CD4-positive, alpha-beta T cell (primary cell): Measurements from ENCODE around the gene TMEM200A. TPM values are rescaled to one million over a fixed set of nuclear protein-coding genes. Genes with fewer than 3 reads are reported as not detected.

Experiments
- ATAC-seq: fragments of 200-7000 bp; cut with Tn5 transposase; one replicate; pipeline ENCODE4 v1.10.0; 2022; ENCODE audit warnings: mild to moderate bottlenecking; ENCODE audit not compliant: poor library complexity
- CTCF ChIA-PET: fragments of 350-600 bp; sonication (Branson Sonifier 250); formaldehyde crosslinking; loops from one replicate; lab custom pipeline; 2021; ENCODE audit warnings: antibody characterized with exemption, inconsistent platforms; lab: Charles Lee
- POLR2A ChIA-PET: fragments of 350-600 bp; sonication (Branson Sonifier 250); formaldehyde crosslinking; loops from one replicate; lab custom pipeline; 2021; ENCODE audit warnings: antibody characterized with exemption, inconsistent platforms; lab: Charles Lee
- DNase-seq, 14 experiments: peaks; one replicate each; pipeline ENCODE4 v3.0.0-alpha.2; 2013 to 2020; ENCODE audit warnings: mixed read lengths in 2 of 14
- H3K27ac ChIP-seq, 2 donors: one replicate each; pipeline versions ENCODE4 v1.5.1 to v1.7.0; 2013; ENCODE audit warnings: low read length in 2 of 2, low read depth in 1 of 2, mild to moderate bottlenecking in 1 of 2
- H3K27me3 ChIP-seq, 2 experiments: 1 replicate in 1 of 2; 2 replicates in 1 of 2; pipeline versions ENCODE4 v1.6.1 to v1.7.0; 2013; ENCODE audit warnings: low read length in 2 of 2, control low read depth in 1 of 2, mild to moderate bottlenecking in 1 of 2, moderate library complexity in 1 of 2; ENCODE audit not compliant: insufficient read depth in 2 of 2, control insufficient read depth in 1 of 2
- H3K36me3 ChIP-seq: one replicate; pipeline ENCODE4 v1.6.1; 2013; ENCODE audit warnings: low read length, control low read depth; ENCODE audit not compliant: insufficient read depth
- H3K4me1 ChIP-seq: one replicate; pipeline ENCODE4 v1.6.1; 2013; ENCODE audit warnings: low read length, control low read depth; ENCODE audit not compliant: insufficient read depth
- H3K4me3 ChIP-seq: one replicate; pipeline ENCODE4 v1.5.1; 2013; ENCODE audit warnings: mild to moderate bottlenecking, low read length, moderate library complexity
- H3K9me3 ChIP-seq, 2 experiments: 1 replicate in 1 of 2; 2 replicates in 1 of 2; pipeline versions ENCODE4 v1.6.1 to v1.7.0; 2013; ENCODE audit warnings: low read length in 2 of 2, mild to moderate bottlenecking in 2 of 2, control low read depth in 1 of 2, moderate library complexity in 1 of 2; ENCODE audit not compliant: control insufficient read depth in 1 of 2, insufficient read depth in 1 of 2
- H3K27ac Mint-ChIP-seq: one replicate; pipeline ENCODE4 v1.8.0; 2020; ENCODE audit warnings: mixed read lengths
- H3K27me3 Mint-ChIP-seq: one replicate; pipeline ENCODE4 v1.8.0; 2021; ENCODE audit warnings: mixed read lengths
- H3K36me3 Mint-ChIP-seq: one replicate; pipeline ENCODE4 v1.8.0; 2021; ENCODE audit warnings: low read depth, mixed read lengths
- H3K4me1 Mint-ChIP-seq: one replicate; pipeline ENCODE4 v1.8.0; 2021; ENCODE audit warnings: low read depth, mixed read lengths
- H3K4me3 Mint-ChIP-seq: one replicate; pipeline ENCODE4 v1.8.0; 2020; ENCODE audit warnings: mild to moderate bottlenecking, mixed read lengths
- H3K9me3 Mint-ChIP-seq: one replicate; pipeline ENCODE4 v1.8.0; 2020; ENCODE audit warnings: mixed read lengths
- CTCF ChIP-seq: fragments of 200-600 bp; IDR thresholded peaks from one replicate; pipeline ENCODE4 v1.8.0; 2022; ENCODE audit warnings: antibody characterized with exemption, mild to moderate bottlenecking
- intact Hi-C, 2 experiments: fragments of 100-400 bp; cut with DNase I in 1 of 2; cut with micrococcal nuclease in 1 of 2; formaldehyde crosslinking; loops; one replicate each; pipeline versions ENCODE4 v1.15.1 to v1.9.0; 2023 to 2025; cut with DNase I, micrococcal nuclease
- total RNA-seq, 174 experiments: library from RNA in 2 of 174; stranded (reverse) in 2 of 174; gene quantifications; one replicate each; pipeline ENCODE4 v1.2.3 and lab custom pipeline; 2021 to 2026

The TMEM200A gene
- total RNA-seq, 2 experiments from 2014 or later = 0.30 to 0.34 TPM

GRCh38 chr6:130424710-130425109 lies 58.9 kb downstream of the TMEM200A start:
- Histone ChIP-seq H3K4me3 (no peak overlapping the region), H3K9me3 (no peaks in the 10 kb centered on the region), H3K27me3 (no peaks in the 10 kb centered on the region), H3K36me3 (no peaks in the 10 kb centered on the region), H3K4me1 (no peaks in the 10 kb centered on the region), H3K27ac (no peak overlapping the region)
- DNase-seq = no peak
- no peak overlapping the region for H3K4me3 Mint-ChIP-seq
- no peak overlapping the region for H3K27ac Mint-ChIP-seq
- H3K4me1 Mint-ChIP-seq = no peaks in the 10 kb centered on the region
- no peaks in the 10 kb centered on the region for H3K27me3 Mint-ChIP-seq
- POLR2A ChIA-PET = no interaction called here
- intact Hi-C loops = no loop called here
- CTCF ChIA-PET = interaction anchor here (0.6 kb wide), 1 partner anchor 329 kb away, joined by 3 read pairs; no protein-coding TSS in a partner anchor
- no peaks in the 10 kb centered on the region for H3K36me3 Mint-ChIP-seq
- no peaks in the 10 kb centered on the region for H3K9me3 Mint-ChIP-seq
- no peak for ATAC-seq
- TF ChIP-seq CTCF = no peak

- no peaks in the 10 kb centered on the region for H3K27me3 Mint-ChIP-seq
- no peaks in the 10 kb centered on the region for H3K36me3 ChIP-seq
- H3K4me3 Mint-ChIP-seq = no peak overlapping the region
- H3K4me1 ChIP-seq = no peaks in the 10 kb centered on the region
- intact Hi-C loops = no loop called here
- H3K4me1 Mint-ChIP-seq = no peaks in the 10 kb centered on the region
- H3K4me3 ChIP-seq = no peak overlapping the region
- H3K9me3 Mint-ChIP-seq = no peaks in the 10 kb centered on the region
- ChIA-PET CTCF (no interaction called here), POLR2A (no interaction called here)
- H3K36me3 Mint-ChIP-seq = no peaks in the 10 kb centered on the region
- no peaks in the 10 kb centered on the region for H3K27me3 ChIP-seq
- no peak overlapping the region for H3K27ac Mint-ChIP-seq
- no peak for ATAC-seq
- no peaks in the 10 kb centered on the region for H3K9me3 ChIP-seq
- no peak for DNase-seq
- H3K27ac ChIP-seq = no peak overlapping the region
- no peak for TF ChIP-seq CTCF
These were observed 59.7 kb downstream of the TMEM200A start for GRCh38 chr6:130425537-130425936.

- Mint-ChIP-seq H3K36me3 (no peaks in the 10 kb centered on the region), H3K27ac (no peak overlapping the region), H3K9me3 (no peaks in the 10 kb centered on the region), H3K27me3 (no peaks in the 10 kb centered on the region), H3K4me1 (no peaks in the 10 kb centered on the region), H3K4me3 (no peak overlapping the region)
- ATAC-seq (no peak), DNase-seq (no peak)
- Histone ChIP-seq H3K27me3 (no peaks in the 10 kb centered on the region), H3K36me3 (no peaks in the 10 kb centered on the region), H3K9me3 (no peaks in the 10 kb centered on the region), H3K4me1 (no peaks in the 10 kb centered on the region), H3K27ac (no peak overlapping the region), H3K4me3 (no peak overlapping the region)
- CTCF ChIA-PET = interaction anchor here (0.7 kb wide), 1 partner anchor 105 kb away, joined by 3 read pairs; no protein-coding TSS in a partner anchor
- intact Hi-C loops = no loop called here
- POLR2A ChIA-PET = no interaction called here
- no peak for TF ChIP-seq CTCF
These were observed 60.4 kb downstream of the TMEM200A start for GRCh38 chr6:130426066-130426721.
